ENCODE data around the gene YDJC. TPM values are rescaled to one million over a fixed set of nuclear protein-coding genes. Genes with fewer than 3 reads are reported as not detected.
A peak's percentile ranks its signal among the peaks of the same experiment; 100 is the strongest.

Gene YDJC
- total and polyA plus RNA-seq, 9 of the 15 experiments (the other 6 are each of a cell fraction or from before 2014, with no cell fraction given): 13.5 to 871 (median 164) TPM

- TF ChIP-seq ZNF407 (IDR thresholded peaks at IDR 0.05; ENCODE audit: low read depth) (no peak), HMG20A (CRISPR knock-in tag; conservative IDR thresholded peaks at IDR 0.05) (no peak), ZNF707 (CRISPR knock-in tag; conservative IDR thresholded peaks at IDR 0.05) (no peak), THAP12 (CRISPR knock-in tag; IDR thresholded peaks at IDR 0.05) (no peak), ZNF23 (CRISPR knock-in tag; IDR thresholded peaks at IDR 0.05) (no peak), ZFP36 (IDR thresholded peaks at IDR 0.05; ENCODE audit: low read depth, low read length, partially characterized antibody) (no peak), MCM7 (IDR thresholded peaks at IDR 0.05) (no peak), NFIX (CRISPR knock-in tag; IDR thresholded peaks at IDR 0.05; ENCODE audit: low read depth) (no peak), ZEB2 (IDR thresholded peaks at IDR 0.05) (no peak), ZFP30 (CRISPR knock-in tag; IDR thresholded peaks at IDR 0.05; ENCODE audit: borderline replicate concordance) (no peak), SMARCA5 (IDR thresholded peaks at IDR 0.05) (no peak), ZNF324 (CRISPR knock-in tag; IDR thresholded peaks at IDR 0.05) (no peak), SMARCB1 (IDR thresholded peaks at IDR 0.05; ENCODE audit: insufficient read length, low read depth) (no peak), ZBED1 (IDR thresholded peaks at IDR 0.05) (no peak), ELF2 (CRISPR knock-in tag; IDR thresholded peaks at IDR 0.05) (peak; percentile 47; the same call in 1 of the 2 replicates), ZBTB34 (CRISPR knock-in tag; IDR thresholded peaks at IDR 0.05) (no peak), ZFP91 (CRISPR knock-in tag; IDR thresholded peaks at IDR 0.05) (no peak), KHSRP (IDR thresholded peaks at IDR 0.05) (no peak)
Measured at GRCh38 chr22:21612858-21613257, 17.0 kb downstream of the YDJC start (continued).

All from K562 (cell line).